Measurements from ENCODE around the gene SPAG16.

DNA sequence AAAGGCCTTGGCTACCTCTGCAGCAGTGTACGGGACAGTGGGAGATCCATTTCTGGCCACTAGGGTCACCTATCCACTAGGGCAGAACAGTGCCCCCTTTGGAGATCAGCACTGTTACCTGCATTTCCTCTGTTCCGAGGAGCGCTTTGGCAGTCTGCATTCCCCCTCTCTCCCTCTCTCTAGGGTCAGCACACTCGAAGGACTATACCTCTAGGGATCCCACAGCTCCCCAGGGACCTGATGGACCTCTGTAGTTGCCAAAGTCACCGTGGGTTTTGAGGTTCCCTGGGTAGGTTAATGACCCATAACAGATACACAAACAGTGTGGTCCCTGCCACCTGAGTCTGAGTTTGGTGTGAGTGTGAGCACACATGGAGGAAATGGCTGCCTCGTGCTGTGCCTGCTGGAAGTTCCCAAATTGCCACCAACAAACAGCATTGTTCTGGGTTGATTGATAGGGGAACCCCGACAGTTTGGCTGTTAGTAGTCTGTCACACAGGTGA, 1026.8 kb downstream of the SPAG16 start:
- TF ChIP-seq, protein P1, sequence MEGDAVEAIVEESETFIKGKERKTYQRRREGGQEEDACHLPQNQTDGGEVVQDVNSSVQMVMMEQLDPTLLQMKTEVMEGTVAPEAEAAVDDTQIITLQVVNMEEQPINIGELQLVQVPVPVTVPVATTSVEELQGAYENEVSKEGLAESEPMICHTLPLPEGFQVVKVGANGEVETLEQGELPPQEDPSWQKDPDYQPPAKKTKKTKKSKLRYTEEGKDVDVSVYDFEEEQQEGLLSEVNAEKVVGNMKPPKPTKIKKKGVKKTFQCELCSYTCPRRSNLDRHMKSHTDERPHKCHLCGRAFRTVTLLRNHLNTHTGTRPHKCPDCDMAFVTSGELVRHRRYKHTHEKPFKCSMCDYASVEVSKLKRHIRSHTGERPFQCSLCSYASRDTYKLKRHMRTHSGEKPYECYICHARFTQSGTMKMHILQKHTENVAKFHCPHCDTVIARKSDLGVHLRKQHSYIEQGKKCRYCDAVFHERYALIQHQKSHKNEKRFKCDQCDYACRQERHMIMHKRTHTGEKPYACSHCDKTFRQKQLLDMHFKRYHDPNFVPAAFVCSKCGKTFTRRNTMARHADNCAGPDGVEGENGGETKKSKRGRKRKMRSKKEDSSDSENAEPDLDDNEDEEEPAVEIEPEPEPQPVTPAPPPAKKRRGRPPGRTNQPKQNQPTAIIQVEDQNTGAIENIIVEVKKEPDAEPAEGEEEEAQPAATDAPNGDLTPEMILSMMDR (IDR thresholded peaks at IDR 0.05; ENCODE audit: insufficient read depth, low read length, poor library complexity, severe bottlenecking): no peak
- no peak for TF ChIP-seq EZH2phosphoT487 (conservative IDR thresholded peaks at IDR 0.05; ENCODE audit: low read length)
